HG03135 (cell line): ENCODE data around the gene OAS3.
"Not testable (repeated sequence)": the region's sequence is repeated elsewhere in the genome, so short reads cannot be mapped to it uniquely, and the experiment has no call there.

ENCODE experiments used
- ATAC-seq: cut with Tn5 transposase; IDR thresholded peaks from one replicate; pipeline ENCODE4 v1.9.1; 2021; ENCODE audit warnings: mild to moderate bottlenecking, moderate library complexity; ENCODE audit not compliant: unreplicated experiment

OAS3 gene

DNA sequence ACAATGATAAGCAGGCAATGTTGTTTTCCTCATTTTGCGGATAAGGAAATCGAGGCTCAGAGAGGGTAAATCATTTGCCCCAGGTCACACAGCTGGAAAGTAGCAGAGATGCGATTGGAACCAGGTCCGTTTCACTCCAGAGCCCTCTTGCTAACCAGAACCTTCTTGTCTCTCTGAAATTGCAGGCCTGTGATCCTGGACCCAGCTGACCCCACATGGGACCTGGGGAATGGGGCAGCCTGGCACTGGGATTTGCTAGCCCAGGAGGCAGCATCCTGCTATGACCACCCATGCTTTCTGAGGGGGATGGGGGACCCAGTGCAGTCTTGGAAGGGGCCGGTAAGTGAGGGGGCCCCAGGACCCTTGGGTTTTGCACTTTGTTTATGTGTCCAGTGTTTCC lies 9.5 kb downstream of the OAS3 start:
- no peak for ATAC-seq

DNA sequence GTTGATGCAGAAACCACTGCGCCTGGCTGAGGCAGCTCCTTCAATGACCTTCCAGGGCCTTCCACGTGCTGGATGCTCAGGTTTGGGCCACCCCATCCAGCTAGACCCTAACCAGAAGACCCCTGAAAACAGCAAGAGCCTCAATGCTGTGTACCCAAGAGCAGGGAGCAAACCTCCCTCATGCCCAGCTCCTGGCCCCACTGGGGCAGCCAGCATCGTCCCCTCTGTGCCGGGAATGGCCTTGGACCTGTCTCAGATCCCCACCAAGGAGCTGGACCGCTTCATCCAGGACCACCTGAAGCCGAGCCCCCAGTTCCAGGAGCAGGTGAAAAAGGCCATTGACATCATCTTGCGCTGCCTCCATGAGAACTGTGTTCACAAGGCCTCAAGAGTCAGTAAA lies 10.5 kb downstream of the OAS3 start:
- no peak for ATAC-seq

DNA sequence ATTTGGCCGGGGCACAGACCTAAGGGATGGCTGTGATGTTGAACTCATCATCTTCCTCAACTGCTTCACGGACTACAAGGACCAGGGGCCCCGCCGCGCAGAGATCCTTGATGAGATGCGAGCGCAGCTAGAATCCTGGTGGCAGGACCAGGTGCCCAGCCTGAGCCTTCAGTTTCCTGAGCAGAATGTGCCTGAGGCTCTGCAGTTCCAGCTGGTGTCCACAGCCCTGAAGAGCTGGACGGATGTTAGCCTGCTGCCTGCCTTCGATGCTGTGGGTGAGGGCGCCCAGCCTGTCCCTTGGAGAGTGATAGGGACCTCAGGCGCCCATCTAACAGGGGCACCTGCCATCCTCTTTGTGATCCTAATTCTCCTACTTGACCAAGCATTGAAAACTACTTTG lies 12.4 kb downstream of the OAS3 start:
- no peak for ATAC-seq

DNA sequence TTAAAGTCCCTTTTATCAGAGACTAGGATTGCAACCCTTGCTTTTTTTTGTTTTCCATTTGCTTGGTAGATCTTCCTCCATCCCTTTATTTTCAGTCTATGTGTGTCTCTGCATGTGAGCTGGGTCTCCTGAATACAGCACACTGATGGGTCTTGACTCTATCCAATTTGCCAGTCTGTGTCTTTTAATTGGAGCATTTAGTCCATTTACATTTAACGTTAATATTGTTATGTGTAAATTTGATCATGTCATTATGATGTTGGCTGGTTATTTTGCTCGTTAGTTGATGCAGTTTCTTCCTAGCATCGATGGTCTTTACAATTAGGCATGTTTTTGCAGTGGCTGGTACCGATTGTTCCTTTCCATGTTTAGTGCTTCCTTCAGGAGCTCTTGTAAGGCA lies 18.9 kb downstream of the OAS3 start:
- ATAC-seq = not testable (repeated sequence)

DNA sequence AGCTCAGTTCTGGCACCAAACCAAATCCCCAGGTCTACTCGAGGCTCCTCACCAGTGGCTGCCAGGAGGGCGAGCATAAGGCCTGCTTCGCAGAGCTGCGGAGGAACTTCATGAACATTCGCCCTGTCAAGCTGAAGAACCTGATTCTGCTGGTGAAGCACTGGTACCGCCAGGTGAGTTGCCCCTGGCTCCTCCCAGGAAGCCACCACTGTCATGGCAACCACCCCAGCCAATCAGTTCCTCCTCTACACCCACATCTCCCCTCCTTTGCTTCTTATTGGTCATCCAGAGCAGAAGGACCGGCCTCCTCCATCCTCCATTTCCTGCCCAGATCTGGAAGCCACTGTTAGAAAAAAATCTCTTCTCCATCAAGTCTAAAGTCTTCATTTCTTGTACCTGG lies 22.8 kb downstream of the OAS3 start:
- ATAC-seq = no peak

DNA sequence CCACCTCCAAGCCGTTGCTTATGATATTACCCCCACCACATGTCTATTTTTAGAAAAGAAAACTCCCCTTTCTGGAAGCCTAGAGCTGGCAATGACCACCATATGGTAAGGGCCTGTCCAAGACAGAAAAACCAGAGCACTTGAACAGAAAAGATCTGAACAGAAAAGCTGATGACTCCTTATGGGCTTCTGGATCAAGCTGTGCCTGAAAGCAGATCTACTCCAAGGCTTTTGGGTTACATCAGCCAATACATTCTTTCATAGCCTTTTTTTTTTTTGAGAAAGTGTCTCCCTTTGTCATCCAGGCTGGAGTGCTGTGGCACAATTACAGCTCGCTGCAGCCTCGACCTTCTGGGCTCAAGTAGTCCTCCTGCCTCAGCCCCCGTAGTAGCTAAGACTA lies 23.3 kb downstream of the OAS3 start:
- ATAC-seq = no peak

DNA sequence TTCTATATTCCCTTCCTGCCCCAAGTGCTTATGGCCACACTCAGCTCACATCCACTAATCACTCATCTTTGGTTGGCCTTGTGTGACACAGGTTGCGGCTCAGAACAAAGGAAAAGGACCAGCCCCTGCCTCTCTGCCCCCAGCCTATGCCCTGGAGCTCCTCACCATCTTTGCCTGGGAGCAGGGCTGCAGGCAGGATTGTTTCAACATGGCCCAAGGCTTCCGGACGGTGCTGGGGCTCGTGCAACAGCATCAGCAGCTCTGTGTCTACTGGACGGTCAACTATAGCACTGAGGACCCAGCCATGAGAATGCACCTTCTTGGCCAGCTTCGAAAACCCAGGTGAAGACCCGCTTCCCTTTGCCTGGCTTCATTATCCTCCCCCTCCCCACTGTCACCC lies 24.3 kb downstream of the OAS3 start:
- ATAC-seq = no peak

DNA sequence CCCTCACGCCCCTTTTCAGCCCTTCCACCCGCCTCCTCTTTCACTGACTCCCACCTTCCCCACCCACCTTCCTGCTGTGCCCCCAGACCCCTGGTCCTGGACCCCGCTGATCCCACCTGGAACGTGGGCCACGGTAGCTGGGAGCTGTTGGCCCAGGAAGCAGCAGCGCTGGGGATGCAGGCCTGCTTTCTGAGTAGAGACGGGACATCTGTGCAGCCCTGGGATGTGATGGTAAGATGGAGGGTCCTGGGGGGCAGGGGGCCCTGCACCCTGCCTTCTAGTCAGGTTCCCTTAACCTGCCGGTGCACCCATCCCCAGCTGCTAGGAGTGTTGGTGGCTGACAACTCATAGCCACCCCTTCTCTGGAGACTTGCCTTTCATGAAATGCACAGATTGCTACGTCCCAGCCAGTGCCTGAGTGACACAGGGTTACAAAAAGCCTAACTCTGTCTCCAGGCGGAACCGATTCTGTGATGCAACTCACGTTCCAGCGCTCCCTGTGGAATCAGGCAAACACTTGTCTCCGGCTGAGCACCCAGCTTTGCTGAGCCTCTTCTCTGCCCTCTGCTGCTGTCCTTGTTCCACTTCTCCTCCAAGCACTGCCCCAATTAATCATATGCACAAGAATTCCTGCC lies 25.1 kb downstream of the OAS3 start:
- ATAC-seq = no peak

DNA sequence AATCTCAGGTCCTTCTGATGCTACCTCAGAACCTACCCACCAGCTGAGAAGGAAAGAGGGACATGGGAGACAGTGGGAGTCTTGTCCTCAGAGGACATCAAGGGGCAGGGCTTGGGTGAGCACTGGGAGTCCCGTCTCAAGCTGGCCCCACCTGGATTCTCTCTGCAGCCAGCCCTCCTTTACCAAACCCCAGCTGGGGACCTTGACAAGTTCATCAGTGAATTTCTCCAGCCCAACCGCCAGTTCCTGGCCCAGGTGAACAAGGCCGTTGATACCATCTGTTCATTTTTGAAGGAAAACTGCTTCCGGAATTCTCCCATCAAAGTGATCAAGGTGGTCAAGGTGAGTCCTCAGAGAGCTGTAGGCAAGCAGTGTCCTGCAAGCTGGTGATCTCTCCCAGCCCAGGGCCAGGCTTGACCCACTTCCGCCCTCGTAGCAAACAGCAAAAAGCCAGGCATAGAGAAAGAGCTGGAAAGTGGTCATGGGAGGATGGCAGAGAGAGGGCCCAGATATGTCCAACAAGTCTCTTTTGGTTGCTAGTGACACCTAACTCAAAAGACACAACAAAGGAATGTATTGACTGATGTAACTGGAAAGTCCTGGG lies 25.9 kb downstream of the OAS3 start:
- no peak for ATAC-seq

DNA sequence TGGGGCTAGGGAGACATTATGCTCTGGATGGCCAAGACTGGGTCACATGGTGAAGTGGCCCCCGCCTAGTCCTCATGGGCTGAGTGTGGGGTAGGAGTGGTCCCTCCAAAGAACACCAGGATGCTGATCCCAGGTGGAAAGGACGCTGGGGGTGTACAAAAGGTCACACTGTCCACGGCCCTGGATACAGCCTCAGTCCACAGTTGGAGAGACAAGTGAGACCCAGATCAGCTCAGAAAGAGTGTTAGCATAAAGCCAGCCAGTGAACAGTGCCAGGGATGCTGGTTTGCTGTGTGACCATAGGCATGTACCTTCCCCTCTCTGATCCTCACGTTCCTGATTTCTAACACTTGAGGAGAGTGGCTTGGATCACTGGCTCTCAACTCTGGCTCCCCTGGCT lies 26.6 kb downstream of the OAS3 start:
- ATAC-seq = no peak

DNA sequence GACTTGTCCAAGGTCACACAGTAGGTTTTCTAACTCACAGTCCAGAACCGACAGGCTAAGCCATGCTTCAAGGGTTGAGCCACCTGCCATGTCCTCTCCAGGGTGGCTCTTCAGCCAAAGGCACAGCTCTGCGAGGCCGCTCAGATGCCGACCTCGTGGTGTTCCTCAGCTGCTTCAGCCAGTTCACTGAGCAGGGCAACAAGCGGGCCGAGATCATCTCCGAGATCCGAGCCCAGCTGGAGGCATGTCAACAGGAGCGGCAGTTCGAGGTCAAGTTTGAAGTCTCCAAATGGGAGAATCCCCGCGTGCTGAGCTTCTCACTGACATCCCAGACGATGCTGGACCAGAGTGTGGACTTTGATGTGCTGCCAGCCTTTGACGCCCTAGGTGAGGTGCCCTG lies 27.4 kb downstream of the OAS3 start:
- ATAC-seq = no peak

DNA sequence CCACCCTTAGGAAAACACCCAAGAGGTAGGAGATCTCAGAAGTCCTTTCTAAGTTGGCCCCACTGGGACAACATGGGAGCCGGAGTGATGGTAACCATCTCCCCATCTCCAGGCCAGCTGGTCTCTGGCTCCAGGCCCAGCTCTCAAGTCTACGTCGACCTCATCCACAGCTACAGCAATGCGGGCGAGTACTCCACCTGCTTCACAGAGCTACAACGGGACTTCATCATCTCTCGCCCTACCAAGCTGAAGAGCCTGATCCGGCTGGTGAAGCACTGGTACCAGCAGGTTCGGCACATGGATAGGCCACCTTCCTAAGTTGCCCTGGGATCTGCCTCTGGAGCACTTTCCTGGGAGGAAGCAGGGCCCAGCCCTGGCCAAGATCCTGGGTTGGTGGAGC lies 29.0 kb downstream of the OAS3 start:
- no peak for ATAC-seq

DNA sequence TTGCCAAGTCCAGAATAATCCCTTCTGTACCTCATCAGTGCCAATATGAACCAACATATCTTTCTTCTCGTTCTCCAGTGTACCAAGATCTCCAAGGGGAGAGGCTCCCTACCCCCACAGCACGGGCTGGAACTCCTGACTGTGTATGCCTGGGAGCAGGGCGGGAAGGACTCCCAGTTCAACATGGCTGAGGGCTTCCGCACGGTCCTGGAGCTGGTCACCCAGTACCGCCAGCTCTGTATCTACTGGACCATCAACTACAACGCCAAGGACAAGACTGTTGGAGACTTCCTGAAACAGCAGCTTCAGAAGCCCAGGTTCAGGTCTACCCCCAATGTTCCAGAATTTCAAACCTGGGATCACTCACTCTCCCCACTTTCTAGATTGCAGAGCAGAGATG lies 29.6 kb downstream of the OAS3 start:
- ATAC-seq = no peak

DNA sequence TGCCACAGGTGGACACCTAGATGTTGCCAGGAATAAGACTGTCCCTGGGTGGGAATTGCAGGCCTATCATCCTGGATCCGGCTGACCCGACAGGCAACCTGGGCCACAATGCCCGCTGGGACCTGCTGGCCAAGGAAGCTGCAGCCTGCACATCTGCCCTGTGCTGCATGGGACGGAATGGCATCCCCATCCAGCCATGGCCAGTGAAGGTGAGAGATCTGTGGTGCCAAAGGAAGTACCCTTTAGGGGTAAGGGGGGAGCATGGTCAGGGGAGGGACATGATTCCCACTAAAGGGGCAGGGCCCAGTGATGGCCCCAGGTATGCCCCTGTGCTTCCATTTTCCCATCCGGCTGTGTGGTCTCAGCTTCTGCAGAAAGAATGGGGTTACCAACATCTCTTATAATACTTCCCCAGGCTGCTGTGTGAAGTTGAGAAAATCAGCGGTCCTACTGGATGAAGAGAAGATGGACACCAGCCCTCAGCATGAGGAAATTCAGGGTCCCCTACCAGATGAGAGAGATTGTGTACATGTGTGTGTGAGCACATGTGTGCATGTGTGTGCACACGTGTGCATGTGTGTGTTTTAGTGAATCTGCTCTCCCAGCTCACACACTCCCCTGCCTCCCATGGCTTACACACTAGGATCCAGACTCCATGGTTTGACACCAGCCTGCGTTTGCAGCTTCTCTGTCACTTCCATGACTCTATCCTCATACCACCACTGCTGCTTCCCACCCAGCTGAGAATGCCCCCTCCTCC lies 31.5 kb downstream of the OAS3 start:
- ATAC-seq = no peak

DNA sequence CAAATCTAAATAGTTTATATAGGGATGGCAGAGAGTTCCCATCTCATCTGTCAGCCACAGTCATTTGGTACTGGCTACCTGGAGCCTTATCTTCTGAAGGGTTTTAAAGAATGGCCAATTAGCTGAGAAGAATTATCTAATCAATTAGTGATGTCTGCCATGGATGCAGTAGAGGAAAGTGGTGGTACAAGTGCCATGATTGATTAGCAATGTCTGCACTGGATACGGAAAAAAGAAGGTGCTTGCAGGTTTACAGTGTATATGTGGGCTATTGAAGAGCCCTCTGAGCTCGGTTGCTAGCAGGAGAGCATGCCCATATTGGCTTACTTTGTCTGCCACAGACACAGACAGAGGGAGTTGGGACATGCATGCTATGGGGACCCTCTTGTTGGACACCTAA lies 32.1 kb downstream of the OAS3 start:
- no peak for ATAC-seq

DNA sequence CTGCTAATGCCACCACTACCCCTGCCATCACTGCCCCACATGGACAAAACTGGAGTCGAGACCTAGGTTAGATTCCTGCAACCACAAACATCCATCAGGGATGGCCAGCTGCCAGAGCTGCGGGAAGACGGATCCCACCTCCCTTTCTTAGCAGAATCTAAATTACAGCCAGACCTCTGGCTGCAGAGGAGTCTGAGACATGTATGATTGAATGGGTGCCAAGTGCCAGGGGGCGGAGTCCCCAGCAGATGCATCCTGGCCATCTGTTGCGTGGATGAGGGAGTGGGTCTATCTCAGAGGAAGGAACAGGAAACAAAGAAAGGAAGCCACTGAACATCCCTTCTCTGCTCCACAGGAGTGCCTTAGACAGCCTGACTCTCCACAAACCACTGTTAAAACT lies 33.0 kb downstream of the OAS3 start:
- no peak for ATAC-seq

DNA sequence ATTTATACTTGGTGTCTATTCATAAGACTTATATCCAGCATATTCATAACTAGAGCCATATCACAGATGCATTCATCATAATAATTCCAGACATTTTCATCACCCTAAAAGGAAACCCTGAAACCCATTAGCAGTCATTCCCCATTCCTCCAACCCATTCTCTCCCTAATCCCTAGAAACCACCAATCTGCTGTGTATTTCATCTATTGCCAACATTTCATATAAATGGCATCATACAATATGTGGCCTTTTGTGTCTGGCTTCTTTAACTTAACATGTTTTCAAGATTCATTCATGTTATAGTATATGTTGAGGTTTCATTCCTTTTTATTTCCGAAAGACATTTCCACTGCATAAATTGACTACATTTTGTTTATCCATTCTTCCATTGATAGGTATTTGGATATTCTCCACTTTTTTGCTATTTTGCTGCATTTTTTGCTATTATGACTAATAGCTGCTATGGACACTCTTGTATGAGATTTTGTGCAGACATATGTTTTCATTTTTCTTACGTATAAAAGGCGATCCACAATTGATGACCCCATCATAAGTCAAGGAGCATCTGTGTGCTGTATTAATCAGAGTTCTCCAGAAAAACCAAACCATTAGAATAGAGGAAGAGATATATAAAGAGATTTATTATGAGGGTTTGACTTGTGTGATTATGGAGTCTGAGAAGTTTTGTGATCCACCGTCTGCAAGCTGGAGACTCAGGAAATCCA lies 34.9 kb downstream of the OAS3 start:
- no peak for ATAC-seq

DNA sequence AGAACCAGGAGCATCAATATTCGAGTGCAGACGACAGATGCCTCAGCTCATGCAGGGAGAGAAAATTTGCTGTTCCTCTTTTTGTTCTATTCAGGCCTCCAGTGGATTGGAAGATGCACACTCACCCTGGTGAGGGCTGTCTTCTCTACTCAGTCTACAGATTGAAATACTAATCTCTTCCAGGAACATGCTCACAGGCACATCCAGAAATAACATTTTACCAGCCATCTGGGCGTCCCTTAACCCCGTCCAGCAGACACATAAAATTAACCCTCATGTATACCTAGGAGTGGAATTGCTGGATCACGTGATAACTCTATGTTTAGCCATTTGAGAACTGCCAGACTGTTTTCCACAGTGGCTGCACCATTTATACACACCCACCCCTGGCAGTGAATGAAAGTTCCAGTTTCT lies 35.6 kb downstream of the OAS3 start:
- ATAC-seq = no peak

DNA sequence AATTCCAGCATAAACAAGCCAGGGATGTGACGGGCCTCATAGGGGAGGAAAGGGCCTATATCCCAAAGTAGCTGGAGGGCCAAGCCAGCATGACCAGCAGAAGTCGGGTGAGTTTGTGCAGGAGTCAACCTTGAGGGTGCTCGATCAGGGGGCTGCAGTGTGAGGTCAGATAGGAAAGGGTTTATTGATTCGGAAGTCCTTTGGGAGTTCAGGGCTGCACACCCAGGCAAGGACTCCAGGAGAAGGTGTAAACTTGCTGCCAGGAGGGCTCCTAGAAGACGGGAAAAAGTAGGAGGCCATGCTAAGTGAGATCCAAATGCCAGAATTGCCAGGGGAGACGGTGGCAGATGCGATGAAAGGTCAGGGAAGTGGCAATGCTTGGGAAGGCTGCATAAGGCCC lies 36.6 kb downstream of the OAS3 start:
- no peak for ATAC-seq

DNA sequence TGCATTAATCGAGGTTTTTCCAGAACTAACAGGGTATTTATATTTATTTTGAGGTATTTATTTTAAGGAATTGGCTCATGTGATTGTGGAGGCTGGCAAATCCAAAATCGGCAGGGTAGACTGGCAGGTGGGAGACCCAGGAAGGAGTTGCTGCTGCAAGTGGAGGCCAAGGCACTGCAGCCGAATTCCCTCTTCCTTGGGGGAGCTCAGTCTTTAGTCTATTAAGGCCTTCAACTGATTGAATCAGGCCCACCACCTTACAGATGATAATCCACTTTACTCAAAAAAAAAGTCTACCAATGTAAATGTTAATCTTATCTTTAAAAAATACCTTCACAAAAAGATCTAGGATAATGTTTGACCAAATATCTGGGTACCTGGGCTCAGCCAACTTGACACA lies 38.9 kb downstream of the OAS3 start:
- no peak for ATAC-seq

DNA sequence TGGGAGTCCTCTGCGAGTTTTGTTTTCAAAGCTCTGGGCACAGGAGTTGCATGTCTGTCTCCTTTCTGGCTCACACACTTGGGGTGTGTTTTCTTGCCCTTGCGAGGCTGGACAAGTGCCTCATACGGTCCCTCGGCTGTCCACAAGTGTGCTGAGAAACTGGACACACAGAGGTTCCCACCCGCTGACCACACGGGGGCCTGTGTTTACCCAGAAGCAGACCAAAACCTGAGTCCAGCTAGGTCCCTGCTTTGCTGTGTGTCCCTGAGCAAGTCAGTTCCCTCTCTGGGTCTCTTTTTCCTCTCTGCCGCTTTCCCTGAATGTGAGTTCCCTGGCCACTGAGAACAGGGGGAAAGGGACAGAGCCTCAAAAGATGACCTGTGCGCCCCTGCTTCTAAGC lies 39.4 kb downstream of the OAS3 start:
- no peak for ATAC-seq
